ENCODE results near the gene HOXB7. TPM values are rescaled to one million over a fixed set of nuclear protein-coding genes. Genes with fewer than 3 reads are reported as not detected.

Gene HOXB7
- total and polyA plus RNA-seq, 2 of the 13 experiments (the other 11 are each of a cell fraction or from before 2014, with no cell fraction given), result 0.04 TPM; not detected in 1

- TF ChIP-seq HNF1A (IDR thresholded peaks at IDR 0.05; ENCODE audit: low read depth) (no peak), HNF1A (CRISPR knock-in tag; IDR thresholded peaks at IDR 0.05; ENCODE audit: borderline replicate concordance) (no peak)
Measured at GRCh38 chr17:48597528-48597777, 13.4 kb downstream of the HOXB7 start (continued).

- peaks cover 10% of the 10 kb centered on the region; the same call in 1 of the 2 replicates for H3K4me1 ChIP-seq (ENCODE audit: insufficient read depth, low read length)
- ChIA-PET CTCF (ENCODE audit: low intra/inter-chr PET ratio, low total read pairs) (no interaction called here), POLR2A (no interaction called here)
- no peak overlapping the region for H3K27ac ChIP-seq (ENCODE audit: extremely low read length, insufficient read depth, low read length)
- no peaks in the 10 kb centered on the region for H3K36me3 ChIP-seq (replicated peaks in 1 of 2; ENCODE audit: control insufficient read depth in 1 of 2, insufficient read depth in 2 of 2, low read length in 2 of 2)
- no peak overlapping the region for H3K4me2 ChIP-seq (ENCODE audit: low read depth, low read length)
- no peak overlapping the region for H3K4me3 ChIP-seq (replicated peaks in 1 of 3; ENCODE audit: insufficient read depth in 1 of 3, low read depth in 2 of 3, low read length in 3 of 3)
- H3K9me3 ChIP-seq (ENCODE audit: low read length), result no peaks in the 10 kb centered on the region
- in situ Hi-C loops (cut with HindIII; ENCODE audit: extremely low pct_ligation_motif_present, low pct_unique_long_range_greater_than_20kb) (loop anchor here (5.0 kb wide), 1 partner anchor 445 kb away; no protein-coding TSS in a partner anchor), intact Hi-C loops (cut with micrococcal nuclease; ENCODE audit: unreplicated experiment) (no loop called here)
- FAIRE-seq, result no peak
- H3K79me2 ChIP-seq (ENCODE audit: insufficient read depth, low read length), result no peaks in the 10 kb centered on the region
- H4K20me1 ChIP-seq (ENCODE audit: insufficient read depth, low read length), result no peaks in the 10 kb centered on the region
- no peak overlapping the region for H3K9ac ChIP-seq (ENCODE audit: insufficient read depth, low read depth, low read length)
- peaks cover 52 to 94% of the 10 kb centered on the region in 2 experiments for H3K27me3 ChIP-seq (ENCODE audit: control insufficient read depth in 1 of 2, insufficient read depth in 2 of 2, low read length in 2 of 2)
- no peak overlapping the region for H2AFZ ChIP-seq (ENCODE audit: low read length)
- TF ChIP-seq MXD1 (CRISPR knock-in tag; IDR thresholded peaks at IDR 0.05), result no peak
- TF ChIP-seq ZBTB43 (CRISPR knock-in tag; conservative IDR thresholded peaks at IDR 0.05), result no peak
- TF ChIP-seq ZNF530 (CRISPR knock-in tag; IDR thresholded peaks at IDR 0.05; ENCODE audit: low read depth), result no peak
- TF ChIP-seq ZNF776 (CRISPR knock-in tag; IDR thresholded peaks at IDR 0.05), result no peak
- TF ChIP-seq ATM (IDR thresholded peaks at IDR 0.05; ENCODE audit: borderline replicate concordance), result no peak
- TF ChIP-seq POLR2G (IDR thresholded peaks at IDR 0.05; ENCODE audit: low read depth, low read length), result no peak
- no peak for ATAC-seq
- BruUV-seq (replicated peaks), result no TSS peak
- no peak for DNase-seq (ENCODE audit: low spot score)
- 33% methylated on average over 18 of the region's 26 CpGs for WGBS (ENCODE audit: low lambda C conversion rate)
Measured at GRCh38 chr17:48596735-48597527, 13.9 kb downstream of the HOXB7 start.

Data from HepG2 (cell line).